Urinary bladder (tissue), 4 donors: ENCODE measurements around the gene CNNM1. TPM values are rescaled to one million over a fixed set of nuclear protein-coding genes. Genes with fewer than 3 reads are reported as not detected.

Source experiments
- DNase-seq: peaks from one replicate; pipeline ENCODE4 v3.0.0-alpha.2; 2015; ENCODE audit errors: extremely low spot score
- H3K27ac ChIP-seq: one replicate; pipeline ENCODE4 v1.5.1; 2013; ENCODE audit warnings: low read depth, mild to moderate bottlenecking, moderate library complexity
- H3K36me3 ChIP-seq: one replicate; pipeline ENCODE4 v1.6.1; 2013; ENCODE audit warnings: mild to moderate bottlenecking, moderate library complexity; ENCODE audit not compliant: insufficient read depth
- H3K4me1 ChIP-seq: one replicate; pipeline ENCODE4 v1.6.1; 2013; ENCODE audit warnings: mild to moderate bottlenecking, moderate library complexity; ENCODE audit not compliant: insufficient read depth
- H3K4me3 ChIP-seq: one replicate; pipeline ENCODE4 v1.5.1; 2013; ENCODE audit warnings: low read depth, low read length
- WGBS: extraction: QIAGEN DNeasy Blood & Tissue Kit; methylation state at CpG from one replicate; pipeline ENCODE4 v1.1.7; 2013; 5-methylcytosine and 5-hydroxymethylcytosine counted together
- polyA plus RNA-seq: library from polyadenylated mRNA; stranded (reverse); fragments of 200-250 nt; gene quantifications from one replicate; pipeline ENCODE4 v1.2.3, GENCODE V29; 2013
- total RNA-seq: library from RNA; depleted of rRNA; stranded (reverse); fragments of >200 nt; gene quantifications from one replicate; pipeline ENCODE4 v1.2.3, GENCODE V29; 2014
- donor health status: healthy with polysubstance abuse.
- donor health status: healthy.

The CNNM1 gene
- total and polyA plus RNA-seq, 2 donors: 1.6 to 2.3 TPM

DNA sequence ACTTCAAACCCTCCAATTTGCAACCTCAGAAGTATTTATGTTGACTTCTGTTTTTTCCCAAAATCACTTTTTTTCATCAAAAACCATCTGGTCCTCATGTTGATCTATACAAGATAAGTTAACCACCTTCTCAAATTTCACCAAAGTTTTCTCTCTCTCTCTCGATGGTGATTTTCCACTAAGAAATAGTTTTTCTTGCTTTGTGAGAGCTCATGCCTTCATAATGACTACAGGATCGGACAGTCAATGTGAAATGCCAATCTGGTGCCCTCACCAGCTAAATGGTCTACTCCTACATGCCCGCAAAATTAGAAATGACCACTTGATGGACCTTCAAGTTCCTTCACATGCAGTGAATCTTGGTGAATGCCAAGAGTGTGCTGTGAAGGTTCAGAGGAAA lies 40.4 kb downstream of the CNNM1 start:
- Histone ChIP-seq H3K4me3 (no peak overlapping the region), H3K4me1 (no peaks in the 10 kb centered on the region), H3K27ac (no peak overlapping the region), H3K36me3 (no peaks in the 10 kb centered on the region)
- 94% methylated on average over 3 of the region's 3 CpGs for WGBS
- DNase-seq: no peak

DNA sequence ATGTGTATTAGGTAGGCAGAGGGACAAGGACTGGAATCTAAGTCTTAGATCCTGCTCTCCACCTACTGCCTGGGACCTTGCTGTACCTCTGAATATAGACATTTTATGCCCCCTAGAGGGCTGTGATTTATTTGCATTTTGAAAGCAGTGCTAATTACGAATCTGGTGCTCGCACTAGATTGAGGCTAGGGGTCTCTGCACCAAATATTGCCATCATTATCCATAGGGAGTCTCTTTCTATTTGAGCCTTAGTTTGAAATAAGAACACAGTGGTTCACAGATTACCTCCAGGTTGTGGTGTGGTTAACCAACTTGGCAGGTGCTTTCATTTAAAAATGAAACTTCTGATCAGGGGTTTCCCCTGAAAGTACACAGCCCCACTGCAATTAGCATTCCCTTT lies 41.8 kb downstream of the CNNM1 start:
- no peaks in the 10 kb centered on the region for H3K36me3 ChIP-seq
- DNase-seq: no peak
- no peak overlapping the region for H3K27ac ChIP-seq
- no peaks in the 10 kb centered on the region for H3K4me1 ChIP-seq
- 42% methylated on average over 2 of the region's 2 CpGs for WGBS
- no peak overlapping the region for H3K4me3 ChIP-seq

DNA sequence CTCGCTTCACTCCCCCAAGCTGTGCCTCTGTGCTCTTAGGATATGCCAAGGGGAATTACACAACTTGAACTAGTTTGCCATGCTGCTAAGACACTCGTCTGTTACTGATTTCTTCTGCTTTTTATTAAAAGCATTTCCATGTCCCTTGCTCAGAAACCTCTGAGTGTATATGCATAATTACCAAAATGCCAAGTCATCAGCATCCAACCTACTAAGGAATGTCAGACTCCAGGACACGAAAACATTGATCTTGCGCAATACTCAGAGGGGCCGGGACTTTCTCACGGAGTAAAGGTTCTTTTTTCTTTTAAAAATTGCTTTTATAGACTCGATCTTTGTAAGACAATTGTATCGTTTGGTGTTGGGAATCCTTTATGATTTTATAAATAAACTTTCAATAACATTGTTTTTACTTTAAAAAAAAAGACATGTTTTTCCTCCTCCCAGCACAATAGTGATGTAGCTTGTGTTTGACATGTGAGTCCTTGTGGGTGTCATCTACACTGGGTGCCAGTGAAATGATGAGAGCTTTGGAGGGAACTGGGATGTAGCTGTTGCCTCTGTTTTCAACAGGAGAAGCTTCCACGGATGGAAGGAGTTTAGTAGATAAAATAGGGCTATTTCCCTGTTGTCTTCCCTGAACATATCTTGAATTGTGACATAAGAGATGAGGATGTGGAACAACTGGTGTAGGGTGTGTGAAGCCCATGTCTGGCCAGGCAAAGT lies 43.6 kb downstream of the CNNM1 start:
- WGBS: 77% methylated on average over 9 of the region's 9 CpGs
- Histone ChIP-seq H3K4me1 (no peaks in the 10 kb centered on the region), H3K36me3 (no peaks in the 10 kb centered on the region), H3K4me3 (no peak overlapping the region), H3K27ac (no peak overlapping the region)
- DNase-seq: no peak

GRCh38 chr10:99374526-99374925 lies 45.4 kb downstream of the CNNM1 start:
- no peak for DNase-seq
- Histone ChIP-seq H3K36me3 (no peaks in the 10 kb centered on the region), H3K27ac (no peak overlapping the region), H3K4me1 (no peaks in the 10 kb centered on the region), H3K4me3 (no peak overlapping the region)
- WGBS: 55% methylated on average over 2 of the region's 2 CpGs

DNA sequence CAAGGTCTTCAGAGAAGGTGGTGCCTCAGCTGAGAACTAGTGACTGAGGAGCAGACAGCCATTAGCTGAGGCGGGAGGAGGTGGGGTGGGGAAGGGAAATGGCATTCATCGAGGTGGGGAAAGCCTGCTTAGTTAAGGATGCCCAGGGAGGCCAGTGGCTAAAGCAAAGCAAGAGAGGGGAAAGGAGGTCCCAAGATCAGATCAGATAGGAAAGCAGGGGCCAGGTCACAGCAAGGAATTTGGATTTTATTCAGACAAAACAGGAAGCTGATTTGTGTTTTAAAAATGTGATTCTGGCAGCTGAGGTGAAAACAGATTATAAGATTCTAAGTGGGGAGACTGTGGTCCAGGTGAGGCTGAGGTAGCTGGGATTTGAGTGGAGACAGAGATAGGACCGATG lies 45.8 kb downstream of the CNNM1 start:
- H3K36me3 ChIP-seq: no peaks in the 10 kb centered on the region
- 82% methylated on average over 3 of the region's 3 CpGs for whole genome bisulfite sequencing
- no peak overlapping the region for H3K4me3 ChIP-seq
- no peak overlapping the region for H3K27ac ChIP-seq
- DNase-seq: no peak
- no peaks in the 10 kb centered on the region for H3K4me1 ChIP-seq

DNA sequence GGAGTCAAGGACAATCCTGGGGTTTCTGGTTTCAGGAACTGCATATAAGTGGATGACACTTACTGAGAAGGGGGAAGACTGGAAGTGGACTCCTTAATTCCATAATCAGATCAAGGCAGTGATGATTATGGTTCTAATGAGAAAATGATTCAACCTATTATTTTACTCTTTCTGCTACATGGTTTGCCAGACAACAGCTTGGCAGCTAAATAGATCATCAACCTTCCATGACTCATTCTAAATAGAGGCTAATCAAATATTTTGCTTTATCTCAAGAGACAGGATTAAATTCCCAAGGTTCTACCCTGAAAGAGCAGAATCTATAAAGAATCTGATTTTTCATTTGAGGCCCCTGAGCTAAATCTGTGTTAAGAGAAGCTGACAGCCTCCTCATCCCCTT lies 46.3 kb downstream of the CNNM1 start:
- no peaks in the 10 kb centered on the region for H3K36me3 ChIP-seq
- no peak overlapping the region for H3K4me3 ChIP-seq
- no peak for DNase-seq
- H3K4me1 ChIP-seq: no peaks in the 10 kb centered on the region
- no peak overlapping the region for H3K27ac ChIP-seq

- no peaks in the 10 kb centered on the region for H3K36me3 ChIP-seq
- no peak for DNase-seq
- H3K4me1 ChIP-seq: no peaks in the 10 kb centered on the region
- H3K27ac ChIP-seq: no peak overlapping the region
- WGBS: 92% methylated on average over 1 of the region's 1 CpG
- H3K4me3 ChIP-seq: no peak overlapping the region
These were observed 53.0 kb downstream of the CNNM1 start for GRCh38 chr10:99382176-99382575.

DNA sequence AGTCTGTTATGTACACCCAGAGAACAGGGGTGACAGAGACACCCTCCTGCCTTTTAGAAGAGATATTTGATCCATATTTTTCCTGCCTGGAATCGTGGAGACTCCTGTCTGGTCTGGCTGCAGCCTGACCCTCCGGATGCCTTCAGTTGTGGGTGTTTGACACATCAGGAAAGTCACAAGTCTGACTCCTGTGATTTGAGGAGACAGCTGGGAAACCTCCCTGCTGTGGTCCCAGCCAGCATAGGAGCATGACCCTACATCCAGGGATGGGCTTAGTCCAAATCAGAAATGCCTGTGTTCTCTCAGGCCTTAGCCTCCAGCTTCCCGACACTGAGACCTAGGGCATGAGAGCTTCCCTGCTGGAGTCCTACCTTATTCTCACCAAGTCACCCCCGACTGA lies 57.9 kb downstream of the CNNM1 start:
- H3K4me3 ChIP-seq: no peak overlapping the region
- H3K36me3 ChIP-seq: no peaks in the 10 kb centered on the region
- no peaks in the 10 kb centered on the region for H3K4me1 ChIP-seq
- no peak for DNase-seq
- no peak overlapping the region for H3K27ac ChIP-seq
- WGBS: 78% methylated on average over 4 of the region's 4 CpGs

- no peaks in the 10 kb centered on the region for H3K36me3 ChIP-seq
- no peak overlapping the region for H3K27ac ChIP-seq
- WGBS: 90% methylated on average over 11 of the region's 11 CpGs
- H3K4me1 ChIP-seq: no peaks in the 10 kb centered on the region
- no peak for DNase-seq
- H3K4me3 ChIP-seq: no peak overlapping the region
These were observed 58.4 kb downstream of the CNNM1 start for GRCh38 chr10:99387541-99387940.

DNA sequence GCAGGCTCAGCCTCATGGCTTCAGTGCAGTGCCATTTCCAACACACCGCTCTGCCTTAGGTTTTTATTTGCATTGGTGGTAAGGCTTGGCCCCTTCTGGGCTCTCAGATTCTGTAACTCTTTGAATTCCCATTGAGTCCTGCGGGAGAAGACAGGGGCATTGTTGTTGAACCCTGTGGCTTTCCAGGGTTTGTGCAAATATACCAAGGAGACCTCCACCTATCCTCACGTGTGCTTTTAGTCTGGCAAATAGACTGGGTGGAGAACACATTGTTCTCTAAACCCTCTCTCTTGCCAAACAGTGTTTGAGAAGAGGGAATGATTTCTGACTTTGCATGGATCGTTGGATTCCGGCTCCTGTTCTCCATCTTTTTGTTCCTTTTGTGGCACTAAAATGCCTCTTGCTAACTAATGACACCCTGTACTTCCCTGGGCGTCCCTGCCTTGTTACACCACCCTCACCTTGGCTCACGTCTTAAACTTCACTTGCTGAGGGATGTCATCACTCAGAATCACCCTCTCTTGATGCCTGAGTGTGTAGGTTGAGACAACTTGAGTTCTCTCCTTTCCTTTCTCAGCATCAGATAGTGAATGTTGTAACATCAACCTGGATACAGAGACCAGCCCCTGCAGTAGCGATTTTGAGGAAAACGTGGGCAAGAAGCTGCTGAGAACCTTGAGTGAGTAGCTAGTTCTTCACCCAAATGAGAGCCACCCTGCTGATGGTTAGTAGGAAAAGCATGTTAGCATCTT lies 60.7 kb downstream of the CNNM1 start:
- 89% methylated on average over 9 of the region's 9 CpGs for WGBS
- Histone ChIP-seq H3K4me1 (no peaks in the 10 kb centered on the region), H3K4me3 (no peak overlapping the region), H3K27ac (no peak overlapping the region), H3K36me3 (no peaks in the 10 kb centered on the region)
- DNase-seq: no peak

GRCh38 chr10:99391346-99391745 lies 62.2 kb downstream of the CNNM1 start:
- Histone ChIP-seq H3K27ac (no peak overlapping the region), H3K36me3 (no peaks in the 10 kb centered on the region), H3K4me3 (no peak overlapping the region), H3K4me1 (no peaks in the 10 kb centered on the region)
- 93% methylated on average over 2 of the region's 2 CpGs for WGBS
- DNase-seq: no peak

- Histone ChIP-seq H3K27ac (no peak overlapping the region), H3K4me3 (no peak overlapping the region), H3K4me1 (no peaks in the 10 kb centered on the region), H3K36me3 (no peaks in the 10 kb centered on the region)
- DNase-seq: no peak
- 49% methylated on average over 2 of the region's 2 CpGs for whole genome bisulfite sequencing
These were observed 63.9 kb downstream of the CNNM1 start for GRCh38 chr10:99393036-99393435.

- no peak for DNase-seq
- WGBS: 90% methylated on average over 5 of the region's 5 CpGs
- H3K27ac ChIP-seq: no peak overlapping the region
- no peak overlapping the region for H3K4me3 ChIP-seq
- no peaks in the 10 kb centered on the region for H3K36me3 ChIP-seq
- no peaks in the 10 kb centered on the region for H3K4me1 ChIP-seq
These were observed 64.5 kb downstream of the CNNM1 start for GRCh38 chr10:99393683-99394082.

DNA sequence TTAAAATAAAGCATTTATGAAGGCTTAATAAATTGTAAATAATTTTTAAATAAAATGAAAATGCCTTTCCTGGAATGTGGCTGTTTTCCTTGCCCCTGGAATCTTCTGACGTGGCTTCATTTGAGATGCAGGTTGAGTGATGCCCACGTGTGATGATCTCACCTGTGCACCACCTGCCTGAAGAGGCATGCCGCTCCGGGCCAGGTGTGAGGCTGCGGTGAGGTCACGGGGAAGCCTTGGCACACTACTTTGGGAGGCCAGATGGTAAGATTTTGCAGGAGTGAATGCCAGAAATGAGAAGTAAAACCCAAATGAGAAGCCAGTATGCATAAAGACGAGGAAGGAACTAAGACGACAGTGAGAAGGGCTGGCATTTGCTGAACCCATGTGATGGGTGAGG lies 65.1 kb downstream of the CNNM1 start:
- WGBS: 87% methylated on average over 8 of the region's 8 CpGs
- H3K4me1 ChIP-seq: no peaks in the 10 kb centered on the region
- no peak overlapping the region for H3K27ac ChIP-seq
- no peaks in the 10 kb centered on the region for H3K36me3 ChIP-seq
- no peak overlapping the region for H3K4me3 ChIP-seq
- DNase-seq: no peak
